Liver (tissue), 3 donors: ENCODE measurements around the gene AXIN2.

Experiments
- ATF3 ChIP-seq: IDR thresholded peaks from 2 replicates; pipeline ENCODE4 v1.6.1; 2016; ENCODE audit warnings: antibody characterized with exemption
- CTCF ChIP-seq: fragments of 150-350 bp; IDR thresholded peaks from 2 replicates; pipeline ENCODE4 v1.5.1; 2017; ENCODE audit warnings: improper control_type of control experiment, low read depth, low read length; ENCODE audit not compliant: missing input control
- EGR1 ChIP-seq, 2 donors: IDR thresholded peaks; 2 replicates each; pipeline ENCODE4 v1.6.1; 2016 to 2018; ENCODE audit warnings: antibody characterized with exemption in 2 of 2, low read depth in 2 of 2
- FOXA1 ChIP-seq: IDR thresholded peaks from 2 replicates; pipeline ENCODE4 v1.6.1; 2016; ENCODE audit warnings: antibody characterized with exemption
- GABPA ChIP-seq, 2 donors: IDR thresholded peaks in 1 of 2; conservative IDR thresholded peaks in 1 of 2; 2 replicates each; pipeline ENCODE4 v1.6.1; 2016; ENCODE audit warnings: antibody characterized with exemption in 2 of 2, mild to moderate bottlenecking in 1 of 2, moderate library complexity in 1 of 2
- JUND ChIP-seq, 2 donors: IDR thresholded peaks; 2 replicates each; pipeline ENCODE4 v1.6.1; 2016; ENCODE audit warnings: antibody characterized with exemption in 2 of 2
- MAX ChIP-seq: IDR thresholded peaks from 2 replicates; pipeline ENCODE4 v1.6.1; 2016; ENCODE audit warnings: antibody characterized with exemption
- RAD21 ChIP-seq, 2 donors: IDR thresholded peaks; 2 replicates each; pipeline ENCODE4 v1.6.1; 2016; ENCODE audit warnings: antibody characterized with exemption in 2 of 2, mild to moderate bottlenecking in 2 of 2
- REST ChIP-seq: IDR thresholded peaks from 2 replicates; pipeline ENCODE4 v1.6.1; 2016; ENCODE audit warnings: antibody characterized with exemption, mild to moderate bottlenecking
- RXRA ChIP-seq, 2 donors: IDR thresholded peaks; 2 replicates each; pipeline ENCODE4 v1.6.1; 2017 to 2018; ENCODE audit warnings: antibody characterized with exemption in 2 of 2, mild to moderate bottlenecking in 1 of 2
- SP1 ChIP-seq: IDR thresholded peaks from 2 replicates; pipeline ENCODE4 v1.6.1; 2018; ENCODE audit warnings: antibody characterized with exemption, mild to moderate bottlenecking
- TAF1 ChIP-seq: conservative IDR thresholded peaks from 2 replicates; pipeline ENCODE4 v1.6.1; 2016; ENCODE audit warnings: antibody characterized with exemption, mild to moderate bottlenecking
- YY1 ChIP-seq: IDR thresholded peaks from 2 replicates; pipeline ENCODE4 v1.6.1; 2016; ENCODE audit warnings: antibody characterized with exemption, mild to moderate bottlenecking
- ZBTB33 ChIP-seq: IDR thresholded peaks from 2 replicates; pipeline ENCODE4 v1.6.1; 2016; ENCODE audit warnings: antibody characterized with exemption
- donor health status: healthy.
- donor health status: healthy.

- TF ChIP-seq CTCF (no peak), ZBTB33 (no peak), EGR1 (IDR thresholded peaks at IDR 0.05; ENCODE audit: low read depth in 2 of 2) (no peak), SP1 (no peak), REST (no peak), TAF1 (no peak), MAX (no peak), JUND (IDR thresholded peaks at IDR 0.05) (no peak), RAD21 (IDR thresholded peaks at IDR 0.05) (no peak), YY1 (no peak), GABPA (IDR thresholded peaks at IDR 0.05 in 1 of 2, conservative IDR thresholded peaks at IDR 0.05 in 1 of 2) (no peak), FOXA1 (no peak), RXRA (IDR thresholded peaks at IDR 0.05) (no peak), ATF3 (no peak)
These were observed 45.9 kb downstream of the AXIN2 start for GRCh38 chr17:65515512-65515911.
